ENCODE measurements around the gene RIPOR3.
"Not testable (repeated sequence)": the region's sequence is repeated elsewhere in the genome, so short reads cannot be mapped to it uniquely, and the experiment has no call there.

RIPOR3 gene

DNA sequence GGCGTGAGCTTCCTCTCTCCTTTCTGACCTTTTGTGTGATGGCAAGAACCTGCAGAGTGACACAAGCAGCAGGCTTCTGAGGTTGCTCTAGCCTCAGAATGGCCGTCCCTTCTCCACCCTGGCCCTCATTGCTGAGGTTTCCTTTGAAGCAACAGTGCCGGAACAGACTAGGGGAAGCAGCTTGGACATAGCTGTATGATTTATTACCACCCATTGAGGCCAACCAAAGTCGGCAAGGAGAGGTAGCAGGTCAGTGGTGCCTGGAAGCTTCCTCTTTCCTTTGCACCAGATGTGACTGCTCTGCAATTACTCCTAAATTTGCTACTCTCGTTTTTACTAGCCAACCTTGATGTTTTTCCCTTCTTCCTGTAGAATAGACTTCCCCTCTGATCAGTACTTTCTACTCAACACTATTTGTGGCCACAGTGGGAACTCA is 149.7 kb downstream of the RIPOR3 start:
- no peak for DNase-seq

- DNase-seq: no peak
Observed at GRCh38 chr20:50540620-50541605, 150.4 kb downstream of the RIPOR3 start.

- DNase-seq: not testable (repeated sequence)
Observed at GRCh38 chr20:50539798-50540197, 151.5 kb downstream of the RIPOR3 start.

- DNase-seq: no peak
Observed at GRCh38 chr20:50538276-50538675, 153.1 kb downstream of the RIPOR3 start.

- no peak for DNase-seq
Observed at GRCh38 chr20:50537546-50538201, 153.7 kb downstream of the RIPOR3 start.

DNA sequence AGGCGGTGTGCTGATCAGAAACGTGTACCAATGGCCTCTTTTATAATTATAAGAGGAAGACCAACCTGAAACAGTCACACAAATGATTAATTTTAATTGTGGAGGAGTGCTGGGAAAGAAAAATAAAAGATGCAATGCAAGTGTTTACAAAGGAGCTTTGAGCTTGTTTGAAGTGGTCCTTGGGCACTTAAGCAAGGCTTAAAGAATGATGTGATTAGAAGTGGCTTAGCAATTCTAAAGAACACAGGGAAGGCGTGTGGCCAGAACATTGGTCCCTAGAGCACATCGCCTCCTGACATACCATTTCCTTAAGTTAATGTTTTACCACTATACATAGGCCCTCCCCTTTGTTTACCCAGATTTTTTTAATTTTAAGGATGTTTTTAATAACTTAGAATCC is 155.0 kb downstream of the RIPOR3 start:
- no peak for DNase-seq

Measured in cortex of kidney (tissue), 1 donor.